GM18520 (cell line): ENCODE measurements around the gene SNPH.
A peak's percentile ranks its signal among the peaks of the same experiment; 100 is the strongest.

ENCODE experiments used
- ATAC-seq: cut with Tn5 transposase; IDR thresholded peaks from one replicate; pipeline ENCODE4 v1.9.1; 2021; ENCODE audit not compliant: unreplicated experiment

SNPH gene

GRCh38 chr20:1323256-1323655 is 57.2 kb downstream of the SNPH start:
- ATAC-seq: no peak

- no peak for ATAC-seq
Measured at GRCh38 chr20:1323830-1324597, 57.9 kb downstream of the SNPH start.

- no peak for ATAC-seq
Measured at GRCh38 chr20:1324598-1325172, 58.6 kb downstream of the SNPH start.

GRCh38 chr20:1325173-1326030 is 59.3 kb downstream of the SNPH start:
- peak; percentile 67 for ATAC-seq

- no peak for ATAC-seq
Measured at GRCh38 chr20:1326031-1326930, 60.2 kb downstream of the SNPH start.

GRCh38 chr20:1327241-1327653 is 61.2 kb downstream of the SNPH start:
- ATAC-seq: no peak

- no peak for ATAC-seq
Measured at GRCh38 chr20:1327827-1328679, 62.0 kb downstream of the SNPH start.

GRCh38 chr20:1328680-1329330 is 62.7 kb downstream of the SNPH start, which contains the start of gene SDCBP2:
Gene SDCBP2 (minus strand): TSS chr20:1329139. CDS start chr20:1320416, 8,723 bp downstream.
- no peak for ATAC-seq

GRCh38 chr20:1330075-1330830 is 64.2 kb downstream of the SNPH start:
- ATAC-seq: peak; percentile 38

GRCh38 chr20:1331101-1331500 is 65.0 kb downstream of the SNPH start:
- no peak for ATAC-seq

GRCh38 chr20:1331801-1332453 is 65.8 kb downstream of the SNPH start:
- no peak for ATAC-seq

GRCh38 chr20:1332749-1333300 is 66.7 kb downstream of the SNPH start:
- ATAC-seq: no peak

- no peak for ATAC-seq
Measured at GRCh38 chr20:1333462-1334369, 67.6 kb downstream of the SNPH start.

GRCh38 chr20:1334370-1334731 is 68.3 kb downstream of the SNPH start:
- no peak for ATAC-seq

- no peak for ATAC-seq
Measured at GRCh38 chr20:1334761-1335160, 68.7 kb downstream of the SNPH start.

GRCh38 chr20:1335961-1336698 is 70.0 kb downstream of the SNPH start:
- ATAC-seq: no peak
